ENCODE results near the gene R3HCC1L. TPM values are rescaled to one million over a fixed set of nuclear protein-coding genes. Genes with fewer than 3 reads are reported as not detected.

Gene R3HCC1L
- 10 to 100 TPM in 1 of 3 donors, 1 to 10 TPM in 1, under 1 TPM in 1; 0.22 to 13.9 (median 8.1) TPM for polyA plus RNA-seq

DNA sequence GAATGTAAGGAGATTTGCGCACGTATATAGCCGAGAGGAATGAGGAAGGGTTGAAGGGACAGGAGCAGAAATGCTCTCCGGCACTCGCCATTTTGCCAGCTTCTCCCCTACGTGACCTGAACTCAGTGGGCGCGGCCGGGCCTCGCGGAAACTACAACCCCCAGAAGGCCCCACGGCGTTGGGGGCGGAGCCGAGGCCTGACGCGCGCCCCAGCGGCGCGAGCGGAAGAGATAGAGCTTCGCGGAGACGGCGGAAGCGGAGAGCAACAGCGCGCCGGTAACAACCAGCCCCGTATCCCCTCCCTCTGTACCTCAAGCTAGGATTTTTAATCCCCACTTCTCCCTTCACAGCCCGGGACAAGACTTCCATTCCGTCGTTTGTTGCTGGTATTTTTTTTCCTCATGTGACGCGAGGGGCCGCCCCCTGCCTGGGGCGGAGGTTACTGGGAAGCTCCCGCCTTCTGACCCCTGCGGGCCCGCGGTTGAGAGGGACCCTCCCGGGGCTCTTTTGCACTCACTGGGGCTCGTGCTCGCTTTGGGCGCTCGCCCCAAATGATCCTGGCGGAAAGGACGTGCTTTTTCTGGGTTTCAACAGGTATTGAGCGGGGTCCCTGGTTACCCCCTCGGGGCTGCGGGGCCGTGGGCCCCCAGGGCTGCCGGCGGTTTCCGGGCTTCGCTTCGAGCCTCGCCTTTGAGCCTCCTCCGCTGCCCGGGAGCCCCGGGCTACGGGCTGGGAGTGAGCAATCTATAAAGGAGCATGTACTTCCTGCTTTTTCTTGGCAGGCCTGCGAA lies at the start of gene R3HCC1L:
TSS of gene R3HCC1L (plus strand) at position 227 of the 791 bp plus-strand sequence. CDS start 73,458 bp downstream, outside the sequence.
- no peaks in the 10 kb centered on the region for H3K36me3 Mint-ChIP-seq
- H3K27me3 Mint-ChIP-seq (ENCODE audit: low read depth in 3 of 3), result peaks cover 0 to 5% (median 3%) of the 10 kb centered on the region in 3 donors
- DNase-seq, result peak; percentile 84 to 86 (median 85)
- H3K9me3 Mint-ChIP-seq, result no peaks in the 10 kb centered on the region
- peaks cover 37 to 56% of the 10 kb centered on the region in 2 donors for H3K4me1 Mint-ChIP-seq
- H3K27ac Mint-ChIP-seq, result peak within 1 kb of the TSS; percentile 90 to 99 (median 95)
- peak within 1 kb of the TSS; percentile 82 to 96 (median 93) for H3K4me3 Mint-ChIP-seq

DNA sequence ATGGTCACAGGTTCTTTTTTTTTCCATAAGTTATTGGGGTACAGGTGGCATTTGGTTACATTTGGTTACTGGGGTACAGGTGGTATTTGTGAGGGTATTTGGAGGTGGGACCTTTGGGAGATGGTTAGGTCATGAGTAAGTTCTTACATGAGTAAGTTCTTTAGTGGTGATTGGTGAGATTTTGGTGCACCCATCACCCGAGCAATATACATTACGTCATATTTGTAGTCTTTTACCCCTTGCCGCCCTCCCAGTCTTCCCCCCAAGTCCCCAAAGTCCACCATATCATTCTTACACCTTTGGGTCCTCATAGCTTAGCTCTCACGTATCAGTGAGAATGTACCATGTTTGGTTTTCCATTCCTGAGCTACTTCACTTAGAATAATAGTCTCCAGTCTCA lies 49.2 kb upstream of the R3HCC1L start:
- no peak overlapping the region for H3K4me3 Mint-ChIP-seq
- no peaks in the 10 kb centered on the region for H3K36me3 Mint-ChIP-seq
- H3K27me3 Mint-ChIP-seq (ENCODE audit: low read depth in 3 of 3), result peaks cover 2 to 15% (median 10%) of the 10 kb centered on the region in 3 donors
- no peaks in the 10 kb centered on the region for H3K9me3 Mint-ChIP-seq
- no peaks in the 10 kb centered on the region for H3K4me1 Mint-ChIP-seq
- no peak overlapping the region for H3K27ac Mint-ChIP-seq
- no peak for DNase-seq

- Mint-ChIP-seq H3K27me3 (ENCODE audit: low read depth in 3 of 3) (peaks cover 4 to 15% (median 10%) of the 10 kb centered on the region in 3 donors), H3K9me3 (no peaks in the 10 kb centered on the region), H3K4me1 (no peaks in the 10 kb centered on the region), H3K27ac (no peak overlapping the region), H3K4me3 (no peak overlapping the region), H3K36me3 (no peaks in the 10 kb centered on the region)
- no peak for DNase-seq
Measured at GRCh38 chr10:98086837-98087708, 47.4 kb upstream of the R3HCC1L start.

GRCh38 chr10:98088186-98088971 lies 46.1 kb upstream of the R3HCC1L start:
- Mint-ChIP-seq H3K4me3 (no peak overlapping the region), H3K36me3 (no peaks in the 10 kb centered on the region), H3K27ac (no peak overlapping the region), H3K9me3 (no peaks in the 10 kb centered on the region), H3K4me1 (no peaks in the 10 kb centered on the region), H3K27me3 (ENCODE audit: low read depth in 3 of 3) (peaks cover 9 to 14% (median 10%) of the 10 kb centered on the region in 3 donors)
- DNase-seq, result no peak

DNA sequence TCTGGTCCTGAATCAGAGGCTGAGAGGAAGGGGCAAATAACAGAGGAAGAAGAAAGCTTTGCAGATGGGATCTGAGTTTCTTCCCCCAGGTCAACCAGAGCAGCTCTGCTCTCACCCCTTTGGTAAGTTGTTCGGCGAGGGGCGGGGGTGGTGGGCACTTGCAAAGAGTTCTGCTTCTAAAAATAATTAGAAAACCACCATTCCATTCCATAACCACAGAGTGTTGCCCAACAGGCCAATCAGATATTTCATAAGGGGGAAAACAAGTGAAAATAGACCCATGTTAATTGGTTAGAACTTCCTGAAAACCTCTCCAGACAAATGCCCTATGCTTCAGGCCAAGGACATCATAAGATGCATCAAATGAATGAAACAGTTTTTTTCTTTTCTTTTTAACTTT lies 43.6 kb upstream of the R3HCC1L start:
- no peak overlapping the region for H3K27ac Mint-ChIP-seq
- H3K4me3 Mint-ChIP-seq, result no peak overlapping the region
- H3K36me3 Mint-ChIP-seq, result no peaks in the 10 kb centered on the region
- H3K27me3 Mint-ChIP-seq (ENCODE audit: low read depth in 3 of 3), result peaks cover 7 to 13% (median 9%) of the 10 kb centered on the region in 3 donors
- no peak for DNase-seq
- no peaks in the 10 kb centered on the region for H3K9me3 Mint-ChIP-seq
- no peaks in the 10 kb centered on the region for H3K4me1 Mint-ChIP-seq

DNA sequence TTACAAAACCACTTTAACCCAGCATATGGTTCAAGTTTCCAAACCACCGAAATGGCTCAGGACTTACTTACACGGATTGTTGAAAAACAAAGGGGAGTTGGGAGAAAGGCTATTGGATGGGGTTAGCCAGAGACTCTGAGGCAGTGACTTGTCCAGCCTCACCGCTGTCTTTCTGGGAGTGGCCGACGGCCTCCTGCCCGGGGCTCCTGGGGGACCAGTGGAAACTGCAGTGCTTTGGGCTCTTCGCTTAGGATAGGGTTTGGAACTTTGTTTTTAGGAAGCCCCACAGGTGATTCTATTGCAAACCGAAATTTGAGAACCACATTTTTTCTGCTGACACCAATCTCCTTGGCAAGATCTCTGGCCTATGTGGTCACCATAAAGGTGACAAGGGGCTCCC lies 38.1 kb upstream of the R3HCC1L start:
- no peaks in the 10 kb centered on the region for H3K9me3 Mint-ChIP-seq
- DNase-seq, result no peak
- no peaks in the 10 kb centered on the region for H3K4me1 Mint-ChIP-seq
- peaks cover 5 to 14% (median 7%) of the 10 kb centered on the region in 3 donors for H3K27me3 Mint-ChIP-seq (ENCODE audit: low read depth in 3 of 3)
- no peak overlapping the region for H3K27ac Mint-ChIP-seq
- H3K36me3 Mint-ChIP-seq, result no peaks in the 10 kb centered on the region
- H3K4me3 Mint-ChIP-seq, result no peak overlapping the region

DNA sequence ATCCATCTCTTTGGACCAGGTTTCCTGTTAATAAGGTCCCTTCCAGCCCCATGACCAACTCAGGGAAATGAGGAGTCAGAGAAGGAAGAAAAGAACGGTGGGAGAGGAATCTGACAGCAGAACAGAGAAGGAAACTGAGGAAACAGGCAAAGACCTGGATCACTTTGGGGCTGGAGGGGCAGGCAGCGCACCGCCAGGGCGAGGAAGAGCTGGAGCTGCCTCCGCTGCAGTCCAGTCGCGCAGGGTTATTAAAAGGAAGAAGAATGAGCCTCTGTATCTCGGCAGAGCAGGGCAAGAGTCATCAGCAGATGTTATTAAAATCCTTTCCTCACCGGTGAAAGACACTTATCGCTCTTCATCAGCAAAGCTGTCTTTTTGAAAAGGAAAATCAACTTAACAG lies 37.7 kb upstream of the R3HCC1L start:
- Mint-ChIP-seq H3K4me1 (no peaks in the 10 kb centered on the region), H3K27me3 (ENCODE audit: low read depth in 3 of 3) (peaks cover 5 to 14% (median 7%) of the 10 kb centered on the region in 3 donors), H3K4me3 (no peak overlapping the region), H3K9me3 (no peaks in the 10 kb centered on the region), H3K27ac (no peak overlapping the region), H3K36me3 (no peaks in the 10 kb centered on the region)
- DNase-seq, result no peak

GRCh38 chr10:98097175-98097574 lies 37.3 kb upstream of the R3HCC1L start:
- Mint-ChIP-seq H3K4me3 (no peak overlapping the region), H3K9me3 (no peaks in the 10 kb centered on the region), H3K36me3 (no peaks in the 10 kb centered on the region), H3K27me3 (ENCODE audit: low read depth in 3 of 3) (peaks cover 5 to 11% (median 7%) of the 10 kb centered on the region in 3 donors), H3K4me1 (no peaks in the 10 kb centered on the region), H3K27ac (no peak overlapping the region)
- DNase-seq, result no peak

- DNase-seq, result no peak
- no peaks in the 10 kb centered on the region for H3K4me1 Mint-ChIP-seq
- no peak overlapping the region for H3K27ac Mint-ChIP-seq
- H3K4me3 Mint-ChIP-seq, result no peak overlapping the region
- no peaks in the 10 kb centered on the region for H3K36me3 Mint-ChIP-seq
- no peaks in the 10 kb centered on the region for H3K9me3 Mint-ChIP-seq
- H3K27me3 Mint-ChIP-seq (ENCODE audit: low read depth in 3 of 3), result peaks cover 5 to 11% (median 7%) of the 10 kb centered on the region in 3 donors
Measured at GRCh38 chr10:98097616-98098015, 36.8 kb upstream of the R3HCC1L start.

DNA sequence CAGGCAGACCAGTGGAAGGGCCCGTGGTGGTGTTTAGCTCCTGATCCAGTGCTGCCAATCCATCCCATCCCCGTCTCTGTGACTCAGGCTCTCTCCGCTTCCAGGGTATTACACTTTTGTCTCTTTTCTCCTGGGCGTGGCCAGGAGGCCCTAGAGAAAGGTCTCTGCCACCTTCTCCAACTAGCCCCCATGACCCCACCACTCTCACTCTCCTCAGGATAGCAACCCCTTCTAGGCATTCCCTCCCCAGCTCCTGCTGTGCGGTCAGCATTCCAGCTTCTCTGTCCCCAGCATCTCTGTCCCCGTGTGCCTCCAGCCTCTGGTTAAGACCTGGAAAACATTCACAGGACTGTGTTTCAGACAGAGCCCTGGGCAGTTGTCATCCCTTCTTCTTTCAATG lies 36.2 kb upstream of the R3HCC1L start:
- H3K4me1 Mint-ChIP-seq, result no peaks in the 10 kb centered on the region

GRCh38 chr10:98100476-98100875 lies 34.0 kb upstream of the R3HCC1L start:
- no peak overlapping the region for H3K4me3 Mint-ChIP-seq
- H3K36me3 Mint-ChIP-seq, result no peaks in the 10 kb centered on the region
- H3K9me3 Mint-ChIP-seq, result no peaks in the 10 kb centered on the region
- peaks cover 3 to 7% (median 4%) of the 10 kb centered on the region in 3 donors for H3K27me3 Mint-ChIP-seq (ENCODE audit: low read depth in 3 of 3)
- DNase-seq, result no peak
- H3K27ac Mint-ChIP-seq, result no peak overlapping the region
- no peaks in the 10 kb centered on the region for H3K4me1 Mint-ChIP-seq

More for the DNA sequence above, 36.2 kb upstream of the R3HCC1L start:
- H3K9me3 Mint-ChIP-seq, result no peaks in the 10 kb centered on the region
- no peak overlapping the region for H3K27ac Mint-ChIP-seq
- no peaks in the 10 kb centered on the region for H3K36me3 Mint-ChIP-seq
- no peak for DNase-seq
- H3K4me3 Mint-ChIP-seq, result no peak overlapping the region
- peaks cover 5 to 7% (median 6%) of the 10 kb centered on the region in 3 donors for H3K27me3 Mint-ChIP-seq (ENCODE audit: low read depth in 3 of 3)

GRCh38 chr10:98101366-98101765 lies 33.1 kb upstream of the R3HCC1L start:
- H3K4me3 Mint-ChIP-seq, result no peak overlapping the region
- H3K27me3 Mint-ChIP-seq (ENCODE audit: low read depth in 3 of 3), result peaks cover 3 to 7% (median 4%) of the 10 kb centered on the region in 3 donors
- DNase-seq, result no peak

GRCh38 chr10:98104125-98104524 lies 30.3 kb upstream of the R3HCC1L start:
- DNase-seq, result no peak
- peaks cover 0 to 5% (median 3%) of the 10 kb centered on the region in 3 donors for H3K27me3 Mint-ChIP-seq (ENCODE audit: low read depth in 3 of 3)
- no peaks in the 10 kb centered on the region for H3K36me3 Mint-ChIP-seq
- H3K27ac Mint-ChIP-seq, result no peak overlapping the region
- no peaks in the 10 kb centered on the region for H3K4me1 Mint-ChIP-seq
- H3K9me3 Mint-ChIP-seq, result no peaks in the 10 kb centered on the region
- no peak overlapping the region for H3K4me3 Mint-ChIP-seq

More at GRCh38 chr10:98101366-98101765, 33.1 kb upstream of the R3HCC1L start:
- H3K27ac Mint-ChIP-seq, result no peak overlapping the region
- H3K4me1 Mint-ChIP-seq, result no peaks in the 10 kb centered on the region
- no peaks in the 10 kb centered on the region for H3K36me3 Mint-ChIP-seq
- H3K9me3 Mint-ChIP-seq, result no peaks in the 10 kb centered on the region

Data from immature natural killer cell (primary cell).